H4 (cell line): ENCODE data around the gene FANCG. TPM values are rescaled to one million over a fixed set of nuclear protein-coding genes. Genes with fewer than 3 reads are reported as not detected.
A peak's percentile ranks its signal among the peaks of the same experiment; 100 is the strongest.

Experiments used
- DNase-seq: peaks from one replicate; pipeline ENCODE4 v3.0.0-alpha.2; 2015; ENCODE audit warnings: low spot score
- total RNA-seq: library from RNA; depleted of rRNA; stranded (reverse); fragments of >200 nt; shearing (Covaris generic); gene quantifications from 2 replicates; pipeline ENCODE4 v1.2.3, GENCODE V29; 2014

Gene FANCG
- total RNA-seq, 1 experiment from 2014 or later, result 67.6 TPM

- DNase-seq, result no peak
These were observed 24.0 kb upstream of the FANCG start for GRCh38 chr9:35103660-35104191.

- peak; percentile 98 for DNase-seq
These were observed 23.3 kb upstream of the FANCG start, which contains the start of gene STOML2 for GRCh38 chr9:35102769-35103659. STOML2 (minus strand) TSS chr9:35103131; CDS start chr9:35103094, 37 bp downstream.

GRCh38 chr9:35102465-35102768, 22.7 kb upstream of the FANCG start:
- no peak for DNase-seq

GRCh38 chr9:35097573-35097972, 17.8 kb upstream of the FANCG start:
- DNase-seq, result no peak

GRCh38 chr9:35096035-35096849, 16.5 kb upstream of the FANCG start, which contains the start of gene PIGO:
PIGO (minus strand) TSS chr9:35096591; CDS start chr9:35095565, 1,026 bp downstream.
- peak; percentile 89 for DNase-seq

- DNase-seq, result no peak
These were observed 11.8 kb upstream of the FANCG start for GRCh38 chr9:35091536-35091935.

- DNase-seq, result no peak
These were observed 9.7 kb upstream of the FANCG start for GRCh38 chr9:35089434-35089833.

GRCh38 chr9:35085078-35085477, 5.3 kb upstream of the FANCG start:
- DNase-seq, result no peak

GRCh38 chr9:35079041-35079425, 709 bp downstream of the FANCG start:
- no peak for DNase-seq

GRCh38 chr9:35078066-35078465, 1.7 kb downstream of the FANCG start:
- no peak for DNase-seq

GRCh38 chr9:35076848-35077247, 2.9 kb downstream of the FANCG start:
- no peak for DNase-seq

- DNase-seq, result no peak
These were observed 4.4 kb downstream of the FANCG start for GRCh38 chr9:35075358-35075757.

- DNase-seq, result no peak
These were observed 5.0 kb downstream of the FANCG start for GRCh38 chr9:35074791-35075190.

- DNase-seq, result no peak
These were observed 5.6 kb downstream of the FANCG start for GRCh38 chr9:35074141-35074540.

GRCh38 chr9:35073279-35073612, 6.5 kb downstream of the FANCG start:
- no peak for DNase-seq

GRCh38 chr9:35072461-35073278, 7.1 kb downstream of the FANCG start, which contains the start of gene VCP:
VCP (minus strand) TSS chr9:35072625; CDS start chr9:35072353, 272 bp downstream.
- DNase-seq, result peak; percentile 99

GRCh38 chr9:35071814-35072460, 7.8 kb downstream of the FANCG start:
- DNase-seq, result peak; percentile 76

GRCh38 chr9:35070823-35071813, 8.6 kb downstream of the FANCG start:
- no peak for DNase-seq

GRCh38 chr9:35069020-35069419, 10.7 kb downstream of the FANCG start:
- no peak for DNase-seq

- DNase-seq, result no peak
These were observed 12.7 kb downstream of the FANCG start for GRCh38 chr9:35067056-35067455.
